Renal cortex interstitium (tissue), 15 donors: Measurements from ENCODE around the gene SSTR3. TPM values are rescaled to one million over a fixed set of nuclear protein-coding genes. Genes with fewer than 3 reads are reported as not detected.
"Not testable (repeated sequence)": the region's sequence is repeated elsewhere in the genome, so short reads cannot be mapped to it uniquely, and the experiment has no call there.

ENCODE experiments used
- DNase-seq, 11 donors: peaks; one replicate each; pipeline ENCODE4 v3.0.0-alpha.2; 2013; ENCODE audit warnings: low read depth in 9 of 11, low spot score in 4 of 11; ENCODE audit errors: extremely low read depth in 1 of 11
- long read RNA-seq, 16 experiments: transcript quantifications; one replicate each; lab custom pipeline, GENCODE V29; 2026
- polyA plus RNA-seq, 3 donors: library from polyadenylated mRNA; unstranded; fragments of 120-200 nt; gene quantifications; one replicate each; pipeline ENCODE4 v1.2.1, GENCODE V29; 2013; ENCODE audit not compliant: insufficient read length in 3 of 3

The SSTR3 gene
- 1 to 10 TPM in 1 of 3 donors, under 1 TPM in 2; 0.68 to 1.2 (median 0.76) TPM for polyA plus RNA-seq
- long read RNA-seq, donor 1, result 0 reads
- long read RNA-seq, donor 2, result 0 reads
- long read RNA-seq, donor 3, full-length matches to known transcripts, result 2 of 2 reads
- long read RNA-seq, donor 3, partial matches to known transcripts, result 0 of 2 reads
- long read RNA-seq, donor 3, other reads (novel, unspliced or antisense), result 0 of 2 reads
- long read RNA-seq, donor 4, full-length matches to known transcripts, result 1 of 1 reads
- long read RNA-seq, donor 4, partial matches to known transcripts, result 0 of 1 reads
- long read RNA-seq, donor 4, other reads (novel, unspliced or antisense), result 0 of 1 reads
- long read RNA-seq, donor 5, full-length matches to known transcripts, result 1 of 1 reads
- long read RNA-seq, donor 5, partial matches to known transcripts, result 0 of 1 reads
- long read RNA-seq, donor 5, other reads (novel, unspliced or antisense), result 0 of 1 reads
- long read RNA-seq, donor 6, result 0 reads
- long read RNA-seq, donor 7, result 0 reads
- long read RNA-seq, donor 8, result 0 reads
- long read RNA-seq, donor 9, result 0 reads
- long read RNA-seq, donor 10, full-length matches to known transcripts, result 1 of 1 reads
- long read RNA-seq, donor 10, partial matches to known transcripts, result 0 of 1 reads
- long read RNA-seq, donor 10, other reads (novel, unspliced or antisense), result 0 of 1 reads
- long read RNA-seq, donor 11, result 0 reads
- long read RNA-seq, donor 12, result 0 reads
- long read RNA-seq, donor 13, full-length matches to known transcripts, result 1 of 1 reads
- long read RNA-seq, donor 13, partial matches to known transcripts, result 0 of 1 reads
- long read RNA-seq, donor 13, other reads (novel, unspliced or antisense), result 0 of 1 reads
- long read RNA-seq, donor 14, result 0 reads
- long read RNA-seq, donor 15, full-length matches to known transcripts, result 1 of 1 reads
- long read RNA-seq, donor 15, partial matches to known transcripts, result 0 of 1 reads
- long read RNA-seq, donor 15, other reads (novel, unspliced or antisense), result 0 of 1 reads
- long read RNA-seq, donor 16, full-length matches to known transcripts, result 1 of 1 reads
- long read RNA-seq, donor 16, partial matches to known transcripts, result 0 of 1 reads
- long read RNA-seq, donor 16, other reads (novel, unspliced or antisense), result 0 of 1 reads

GRCh38 chr22:37212174-37212906 is at the start of gene SSTR3:
TSS of gene SSTR3 (minus strand) at chr22:37212477. CDS start at chr22:37207803, 4,674 bp downstream.
- peak in 1 of 11 donors; percentile 51 for DNase-seq

- DNase-seq, result peak in 1 of 11 donors; percentile 50
Observed at GRCh38 chr22:37260901-37261336, 48.6 kb upstream of the SSTR3 start.

DNA sequence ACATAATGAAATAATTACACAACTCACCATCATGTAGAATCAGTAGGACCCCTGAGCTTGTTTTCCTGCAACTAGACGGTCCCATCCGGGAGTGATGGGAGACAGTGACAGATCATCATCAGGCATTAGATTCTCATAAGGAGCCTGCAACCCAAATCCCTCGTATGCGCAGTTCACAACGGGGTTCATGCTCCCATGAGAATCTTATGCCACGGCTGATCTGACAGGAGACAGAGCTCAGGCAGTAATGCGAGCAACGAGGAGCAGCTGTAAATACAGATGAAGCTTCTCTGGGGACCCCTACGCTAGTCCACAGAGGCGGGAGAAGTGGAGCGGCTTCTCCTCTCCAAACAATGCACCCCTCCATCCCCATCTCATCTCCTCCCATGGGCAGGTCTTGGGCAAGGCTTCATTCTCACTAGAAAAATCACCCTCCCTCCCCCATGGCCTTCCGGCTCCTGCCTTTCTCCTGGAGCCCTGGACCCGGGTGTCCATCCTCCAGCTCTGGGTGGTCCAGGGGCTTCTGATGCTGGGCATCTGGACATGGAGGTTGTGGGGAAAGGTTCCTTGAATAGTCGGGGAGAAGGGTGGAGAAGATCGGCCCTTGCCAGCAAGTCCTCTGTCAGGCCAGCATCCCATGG is 48.0 kb upstream of the SSTR3 start:
- DNase-seq, result no peak

DNA sequence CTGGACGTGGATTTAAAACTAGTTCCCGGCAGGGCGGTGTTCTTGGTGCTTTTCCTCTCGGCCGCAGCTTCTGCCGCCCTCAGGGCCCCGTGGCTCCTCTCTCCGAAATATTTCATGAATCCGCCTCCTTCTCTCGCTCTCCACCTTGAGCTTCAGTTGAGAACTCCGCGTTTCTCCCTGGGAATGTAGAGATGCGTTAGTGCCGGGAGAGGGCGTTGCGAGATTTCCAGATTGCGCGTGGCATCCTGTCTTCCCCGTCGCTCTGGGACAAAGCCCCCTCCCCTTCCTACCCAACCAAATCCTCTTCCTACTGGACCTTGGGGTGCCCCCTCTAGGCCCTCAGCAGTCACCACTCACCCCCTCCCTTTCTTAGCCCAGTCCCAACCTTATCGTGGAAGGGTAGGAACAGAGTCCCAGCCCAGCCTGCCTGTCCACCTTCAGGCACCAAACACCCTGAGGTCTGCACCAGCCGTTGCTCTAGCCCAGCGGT is 47.3 kb upstream of the SSTR3 start:
- DNase-seq, result peak in 2 of 11 donors; percentile 34 to 41

GRCh38 chr22:37258753-37259401 is 46.6 kb upstream of the SSTR3 start:
- no peak for DNase-seq

DNA sequence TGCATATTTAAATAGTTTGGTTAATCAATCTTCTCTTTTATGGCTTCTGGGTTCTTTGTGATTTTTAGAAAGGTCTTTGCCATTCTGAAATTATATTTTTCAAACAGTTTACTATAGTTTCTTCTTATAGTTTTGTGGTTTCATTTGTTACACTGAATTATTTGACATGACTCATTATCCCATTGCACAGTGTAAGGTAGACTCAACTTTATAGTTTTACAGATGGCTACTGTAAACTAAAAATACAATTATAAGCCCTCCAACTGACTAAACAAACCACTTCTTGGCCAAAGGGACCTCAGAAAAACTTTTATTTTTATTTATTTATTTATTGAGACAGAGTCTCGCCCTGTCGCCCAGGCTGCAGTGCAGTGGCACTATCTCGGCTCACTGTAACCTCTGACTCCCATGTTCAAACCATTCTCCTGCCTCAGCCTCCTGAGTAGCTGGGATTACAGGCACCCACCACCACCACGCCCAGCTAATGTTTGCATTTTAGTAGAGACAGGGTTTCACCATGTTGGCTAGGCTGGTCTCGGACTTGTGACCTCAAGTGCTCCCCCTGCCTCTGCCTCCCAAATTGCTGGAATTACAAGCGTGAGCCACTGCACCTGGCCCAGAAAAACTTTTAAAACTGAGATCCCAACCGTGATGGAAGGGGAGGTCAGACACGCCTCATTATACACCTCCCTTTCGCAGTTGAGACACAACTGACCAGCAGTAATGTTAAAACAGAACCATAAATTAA is 45.9 kb upstream of the SSTR3 start:
- no peak for DNase-seq

DNA sequence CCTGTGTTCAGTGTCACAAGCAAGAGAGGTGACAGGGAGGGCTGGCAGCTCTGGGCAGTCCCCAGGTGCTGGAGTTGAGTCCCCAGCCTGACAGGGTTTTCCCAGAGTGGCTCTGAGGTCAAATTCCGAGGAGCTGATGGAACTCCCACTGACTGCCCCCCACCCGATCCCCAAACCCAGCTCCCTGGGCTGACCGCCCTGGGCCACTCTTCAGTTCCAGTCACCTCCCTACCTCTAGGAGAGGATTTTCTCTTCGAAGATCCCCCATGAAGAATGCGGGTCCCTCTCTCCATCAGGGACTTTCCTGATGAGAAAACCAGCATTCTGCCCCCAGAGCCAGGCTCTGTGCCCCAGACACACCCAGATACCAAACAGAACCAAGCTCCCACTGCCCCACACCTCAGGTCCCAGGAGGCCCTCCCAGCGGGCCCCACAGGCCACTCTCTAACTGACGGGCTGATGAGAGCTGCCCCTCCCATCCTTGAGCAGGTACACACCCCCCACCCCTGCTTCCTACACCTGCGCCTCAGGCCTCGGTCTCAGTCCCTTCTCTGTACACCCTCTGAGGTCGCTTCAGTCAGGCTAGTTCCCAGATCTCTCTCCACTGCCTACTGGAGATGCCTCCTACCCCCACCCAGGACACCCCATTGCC is 43.9 kb upstream of the SSTR3 start:
- DNase-seq, result no peak

DNA sequence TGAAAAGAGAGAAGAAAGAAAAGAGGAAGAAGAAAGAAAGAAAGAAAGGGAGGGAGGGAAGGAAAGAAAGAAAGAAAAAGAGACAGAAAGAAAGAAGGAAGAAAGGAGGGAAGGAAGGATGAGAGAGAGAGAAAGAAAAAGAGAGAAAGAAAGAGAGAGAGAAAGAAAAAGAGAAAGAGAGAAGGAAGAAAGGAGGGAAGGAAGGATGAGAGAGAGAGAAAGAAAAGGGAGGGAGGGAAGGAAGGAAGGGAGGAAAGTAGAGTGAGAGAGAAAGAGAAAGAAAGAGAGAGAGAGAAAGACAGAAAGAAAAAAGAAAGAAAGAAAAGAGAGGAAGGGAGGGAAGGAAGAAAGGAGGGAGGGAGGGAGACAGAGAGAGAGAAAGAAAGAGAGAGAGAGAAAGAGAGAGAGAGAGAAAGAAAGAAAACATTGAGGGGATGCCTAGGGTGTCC is 43.3 kb upstream of the SSTR3 start:
- DNase-seq, result no peak

DNA sequence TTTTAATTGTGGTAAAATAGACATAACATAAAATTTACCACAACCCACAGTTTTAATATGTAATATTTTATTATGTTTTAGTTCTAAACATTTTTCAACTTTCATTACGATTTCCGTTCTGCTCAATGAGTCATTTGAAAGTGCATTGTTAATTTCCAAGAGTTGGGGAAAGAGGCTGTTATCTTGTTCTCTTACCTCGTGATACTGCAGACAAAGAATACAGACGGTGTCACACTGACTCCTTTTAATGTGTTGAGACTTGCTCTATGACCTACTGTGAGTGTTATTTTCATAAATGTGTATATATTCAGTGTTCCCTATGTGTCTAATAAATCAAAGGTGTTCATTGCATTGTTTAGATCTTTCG is 42.6 kb upstream of the SSTR3 start:
- no peak for DNase-seq

DNA sequence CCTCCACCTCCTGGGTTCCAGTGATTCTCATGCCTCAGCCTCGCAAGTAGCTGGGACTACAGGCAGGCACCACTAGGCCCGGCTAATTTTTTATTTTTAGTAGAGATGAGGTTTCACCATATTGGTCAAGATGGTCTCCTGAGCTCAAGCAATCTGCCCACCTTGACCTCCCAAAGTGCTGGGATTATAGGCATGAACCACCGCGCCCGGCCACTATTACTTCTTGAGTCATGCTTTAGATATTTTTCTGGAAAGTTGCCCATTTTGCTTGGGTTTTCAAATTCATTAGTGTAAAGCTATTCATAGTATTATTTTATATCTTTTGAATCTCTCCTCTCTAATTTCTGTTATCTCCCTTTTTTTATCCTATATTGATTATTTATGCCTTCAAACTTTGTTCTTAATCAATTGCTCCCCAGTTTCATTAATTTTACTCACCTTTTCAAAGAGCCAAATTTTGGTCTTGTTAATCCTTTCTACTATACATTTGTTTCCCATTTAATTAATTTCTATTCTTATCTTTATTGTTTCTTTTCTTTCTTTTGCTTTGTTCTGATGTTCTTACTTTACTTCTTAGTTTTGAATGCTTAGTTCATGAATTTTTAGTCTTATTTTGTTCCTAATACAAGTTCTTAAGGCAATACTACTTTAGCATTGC is 42.1 kb upstream of the SSTR3 start:
- DNase-seq, result no peak

DNA sequence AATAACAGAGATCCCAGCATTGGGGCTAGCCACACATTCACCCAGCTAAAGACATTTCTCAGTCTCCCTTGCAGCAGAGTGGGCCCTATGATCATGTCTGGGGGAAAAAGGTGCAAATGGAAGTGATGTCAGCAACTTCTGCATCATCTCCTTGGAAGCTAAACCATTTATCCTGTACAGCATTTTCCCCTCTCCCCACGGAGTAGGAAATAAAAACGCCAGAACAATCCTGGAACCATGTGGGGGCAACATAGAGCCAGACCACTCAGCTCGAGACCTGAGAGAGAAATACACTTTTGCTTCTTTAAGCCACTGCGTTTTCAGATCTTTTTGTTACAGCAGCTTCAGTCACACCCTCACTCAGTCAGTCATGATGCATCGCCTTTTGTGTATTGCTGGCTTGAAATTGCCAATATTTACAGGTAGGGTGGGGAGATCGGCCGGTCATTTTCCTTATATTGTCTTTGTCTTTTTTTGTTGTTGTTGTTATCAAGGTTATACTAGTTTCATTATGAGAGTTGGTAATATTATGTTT is 40.9 kb upstream of the SSTR3 start:
- no peak for DNase-seq

DNA sequence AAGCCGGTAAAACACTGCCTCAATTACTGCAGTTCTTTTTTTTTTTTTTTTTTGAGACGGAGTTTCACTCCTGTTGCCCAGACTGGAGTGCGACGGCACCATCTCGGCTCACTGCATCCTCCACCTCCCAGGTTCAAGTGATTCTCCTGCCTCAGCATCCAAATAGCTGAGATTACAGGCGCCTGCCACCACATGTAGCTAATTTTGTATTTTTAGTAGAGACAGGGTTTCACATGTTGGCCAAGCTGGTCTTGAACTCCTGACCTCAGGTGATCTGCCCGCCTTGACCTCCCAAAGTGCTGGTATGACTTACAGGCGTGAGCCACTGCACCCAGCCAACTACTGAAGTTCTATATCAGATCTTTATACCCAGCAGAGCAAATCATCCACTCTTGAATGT is 39.6 kb upstream of the SSTR3 start:
- not testable (repeated sequence) for DNase-seq

DNA sequence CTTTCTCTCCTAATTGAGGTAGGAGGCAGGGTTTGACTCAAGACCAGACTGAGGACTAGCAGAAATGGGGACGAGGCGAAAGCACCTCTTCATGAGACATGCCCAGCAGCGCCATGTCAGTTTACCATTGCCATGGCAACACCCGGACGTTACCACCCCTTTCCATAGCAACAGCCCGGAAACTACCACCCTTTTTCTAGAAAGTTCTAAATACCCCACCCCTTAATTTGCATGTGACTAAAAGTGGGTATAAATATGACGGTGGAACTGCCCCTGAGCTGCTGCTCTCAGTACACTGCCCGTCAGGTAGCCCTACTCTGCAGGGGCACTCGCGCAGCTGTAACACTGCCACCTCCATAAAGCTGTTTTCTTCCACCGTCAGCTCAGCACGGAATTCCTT is 37.7 kb upstream of the SSTR3 start:
- DNase-seq, result no peak

DNA sequence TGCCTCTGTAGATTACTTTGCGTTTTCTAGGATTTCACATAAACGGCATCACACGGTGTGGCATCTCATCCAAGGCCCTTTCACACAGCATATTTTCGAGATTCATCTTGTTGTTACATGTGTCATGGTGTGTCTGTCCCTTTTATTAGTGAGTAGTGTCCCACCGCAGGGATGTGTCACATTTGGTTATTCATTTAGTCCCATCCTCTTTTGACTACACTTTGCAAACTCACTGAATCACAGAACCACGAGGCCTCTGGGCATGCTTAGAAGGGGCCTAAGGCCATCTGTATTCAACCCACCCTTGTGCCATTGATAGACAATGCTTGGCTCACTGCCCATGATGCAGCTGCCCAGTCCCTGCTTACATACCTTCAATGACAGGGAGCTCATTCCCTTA is 36.0 kb upstream of the SSTR3 start:
- DNase-seq, result no peak

GRCh38 chr22:37245740-37246139 is 33.5 kb upstream of the SSTR3 start:
- DNase-seq, result no peak
